Stomach (tissue), 9 donors: Measurements from ENCODE around the gene MXI1. TPM values are rescaled to one million over a fixed set of nuclear protein-coding genes. Genes with fewer than 3 reads are reported as not detected.

ENCODE experiments used
- DNase-seq, 2 donors: peaks; one replicate each; pipeline versions ENCODE4 v3.0.0 to v3.0.0-alpha.2; 2013 to 2019
- H3K27ac ChIP-seq, 5 donors: fragments of 200-600 bp in 4 of 5; sonication (generic) in 4 of 5; one replicate each; pipeline ENCODE4 v1.5.1; 2013 to 2019; ENCODE audit warnings: mild to moderate bottlenecking in 1 of 5, moderate library complexity in 1 of 5
- H3K27me3 ChIP-seq, 3 donors: fragments of 200-600 bp; sonication (generic); one replicate each; pipeline ENCODE4 v1.5.1; 2017 to 2019; ENCODE audit warnings: mixed run types in 1 of 3
- H3K36me3 ChIP-seq, 4 donors: fragments of 200-600 bp; sonication (generic); 1 replicate in 3 of 4; 2 replicates in 1 of 4; pipeline ENCODE4 v1.5.1; 2016 to 2019
- H3K4me1 ChIP-seq, 4 donors: fragments of 200-600 bp; sonication (generic); one replicate each; pipeline ENCODE4 v1.5.1; 2016 to 2019
- H3K4me3 ChIP-seq, 4 donors: fragments of 200-600 bp; sonication (generic) in 3 of 4; one replicate each; pipeline ENCODE4 v1.5.1; 2016 to 2019; ENCODE audit warnings: mild to moderate bottlenecking in 1 of 4
- H3K9me3 ChIP-seq, 4 donors: fragments of 200-600 bp; sonication (generic); one replicate each; pipeline ENCODE4 v1.5.1; 2016 to 2019
- CTCF ChIP-seq, 7 experiments: fragments of 450-650 bp in 4 of 7; fragments of 200-600 bp in 3 of 7; sonication (generic) in 3 of 7; IDR thresholded peaks; one replicate each; pipeline ENCODE4 v1.5.1; 2016 to 2019; ENCODE audit warnings: antibody characterized with exemption in 7 of 7, control low read depth in 2 of 7, mild to moderate bottlenecking in 1 of 7
- EP300 ChIP-seq: sonication (generic); formaldehyde crosslinking; IDR thresholded peaks from one replicate; pipeline ENCODE4 v1.6.1; 2017; ENCODE audit warnings: antibody characterized with exemption
- POLR2A ChIP-seq, 4 donors: fragments of 450-650 bp; IDR thresholded peaks; one replicate each; pipeline ENCODE4 v1.6.1; 2016; ENCODE audit warnings: antibody characterized with exemption in 4 of 4, control low read depth in 2 of 4, mild to moderate bottlenecking in 1 of 4, moderate library complexity in 1 of 4
- POLR2AphosphoS5 ChIP-seq, 3 donors: sonication (generic); formaldehyde crosslinking; IDR thresholded peaks; one replicate each; pipeline ENCODE4 v1.6.1; 2016; ENCODE audit warnings: antibody characterized with exemption in 3 of 3
- WGBS, 5 donors: extraction: QIAGEN DNeasy Blood & Tissue Kit in 3 of 5; methylation state at CpG; one replicate each; pipeline versions ENCODE4 v1.1.5 to v1.1.7; 2013 to 2018; 5-methylcytosine and 5-hydroxymethylcytosine counted together
- intact Hi-C: fragments of 100-400 bp; cut with DNase I; formaldehyde crosslinking; loops from one replicate; pipeline ENCODE4 v1.15.1; 2023; ENCODE audit warnings: low total_unique reads
- polyA plus RNA-seq, 3 donors: library from polyadenylated mRNA; stranded (reverse); fragments of 200-250 nt; gene quantifications; one replicate each; pipeline ENCODE4 v1.2.3, GENCODE V29; 2013
- total RNA-seq, 5 donors: library from RNA; depleted of rRNA; stranded (reverse); fragments of >200 nt; gene quantifications; one replicate each; pipeline versions ENCODE4 v1.1.0 to v1.2.3, GENCODE V29; 2014 to 2016
- donor health status: healthy with polysubstance abuse.
- donor health status: Bipolar disorder and iron deficiency.
- donor health status: healthy.

MXI1 gene
- total and polyA plus RNA-seq, 8 donors, result 3.5 to 163 (median 34.3) TPM

GRCh38 chr10:110306452-110306768 is 99.0 kb downstream of the MXI1 start:
- Histone ChIP-seq H3K4me3 (no peak overlapping the region), H3K27ac (peak overlapping the region in 2 of 5 donors; percentile 92 to 96), H3K9me3 (no peaks in the 10 kb centered on the region), H3K27me3 (no peaks in the 10 kb centered on the region), H3K4me1 (peaks cover 22 to 43% (median 36%) of the 10 kb centered on the region in 4 donors), H3K36me3 (peaks cover 0 to 19% (median 16%) of the 10 kb centered on the region in 4 donors)
- no peak for DNase-seq
- intact Hi-C loops, result no loop called here
- 1 to 6% (median 2%) methylated on average over 2 of the region's 2 CpGs for WGBS, 5 donors
- no peak for TF ChIP-seq CTCF (IDR thresholded peaks at IDR 0.05)
- no peak for TF ChIP-seq EP300
- no peak for TF ChIP-seq POLR2A (IDR thresholded peaks at IDR 0.05)
- no peak for TF ChIP-seq POLR2AphosphoS5 (IDR thresholded peaks at IDR 0.05)

- no peaks in the 10 kb centered on the region for H3K27me3 ChIP-seq
- intact Hi-C loops, result no loop called here
- H3K9me3 ChIP-seq, result no peaks in the 10 kb centered on the region
- peaks cover 10 to 34% (median 22%) of the 10 kb centered on the region in 4 donors for H3K4me1 ChIP-seq
- H3K36me3 ChIP-seq, result peaks cover 0 to 5% (median 2%) of the 10 kb centered on the region in 4 donors
- no peak for TF ChIP-seq CTCF (IDR thresholded peaks at IDR 0.05)
- H3K4me3 ChIP-seq, result no peak overlapping the region
- 30 to 49% (median 44%) methylated on average over 4 of the region's 4 CpGs for WGBS, 5 donors
- H3K27ac ChIP-seq, result no peak overlapping the region
- DNase-seq, result no peak
Observed at GRCh38 chr10:110307805-110308204, 100.4 kb downstream of the MXI1 start.

- 32 to 49% (median 46%) methylated on average over 3 of the region's 3 CpGs for WGBS, 5 donors
- Histone ChIP-seq H3K27me3 (no peaks in the 10 kb centered on the region), H3K27ac (no peak overlapping the region), H3K4me3 (no peak overlapping the region), H3K4me1 (peaks cover 0 to 19% (median 5%) of the 10 kb centered on the region in 4 donors), H3K9me3 (no peaks in the 10 kb centered on the region), H3K36me3 (no peaks in the 10 kb centered on the region)
- TF ChIP-seq POLR2A (IDR thresholded peaks at IDR 0.05) (no peak), EP300 (no peak), POLR2AphosphoS5 (IDR thresholded peaks at IDR 0.05) (no peak), CTCF (IDR thresholded peaks at IDR 0.05) (no peak)
- DNase-seq, result no peak
- intact Hi-C loops, result loop anchor here (5.0 kb wide), 1 partner anchor 237 kb away; no protein-coding TSS in a partner anchor
Observed at GRCh38 chr10:110310741-110311140, 103.3 kb downstream of the MXI1 start.

- Histone ChIP-seq H3K4me3 (no peak overlapping the region), H3K9me3 (no peaks in the 10 kb centered on the region), H3K27ac (no peak overlapping the region), H3K36me3 (no peaks in the 10 kb centered on the region), H3K27me3 (no peaks in the 10 kb centered on the region), H3K4me1 (peaks cover 0 to 12% (median under 1%) of the 10 kb centered on the region in 4 donors)
- TF ChIP-seq CTCF (IDR thresholded peaks at IDR 0.05) (peak in 5 of 7 experiments; percentile 32 to 73 (median 55)), POLR2AphosphoS5 (IDR thresholded peaks at IDR 0.05) (no peak), POLR2A (IDR thresholded peaks at IDR 0.05) (no peak), EP300 (no peak)
- peak; percentile 57 to 80 for DNase-seq
- intact Hi-C loops, result loop anchor here (5.0 kb wide), 1 partner anchor 236 kb away; no protein-coding TSS in a partner anchor
- WGBS, 5 donors, result 0 to 4% (median 2%) methylated on average over 3 of the region's 3 CpGs
Observed at GRCh38 chr10:110311357-110311949, 104.0 kb downstream of the MXI1 start.
